Brain microvascular endothelial cell (primary cell): ENCODE results near the gene CLCF1.
A peak's percentile ranks its signal among the peaks of the same experiment; 100 is the strongest.

ENCODE experiments used
- DNase-seq: peaks from one replicate; pipeline ENCODE4 v3.0.0-alpha.2; 2020
- H3K27ac ChIP-seq: fragments of 250-450 bp; sonication (Bioruptor Pico); 2 replicates; pipeline ENCODE4 v1.5.1; 2020; ENCODE audit warnings: mild to moderate bottlenecking, moderate library complexity
- H3K27me3 ChIP-seq: fragments of 250-450 bp; sonication (Bioruptor Pico); replicated peaks from 2 replicates; pipeline ENCODE4 v1.5.1; 2020; ENCODE audit warnings: mild to moderate bottlenecking
- H3K36me3 ChIP-seq: fragments of 250-450 bp; sonication (Bioruptor Pico); replicated peaks from 2 replicates; pipeline ENCODE4 v1.5.1; 2020; ENCODE audit warnings: mild to moderate bottlenecking
- H3K4me3 ChIP-seq: 2 replicates; pipeline ENCODE4 v1.5.1; 2011; ENCODE audit warnings: low read depth, mild to moderate bottlenecking, control low read depth, low read length, moderate library complexity
- in situ Hi-C: cut with HindIII; loops from 2 replicates; pipeline ENCODE4 v1.10.0; 2017; ENCODE audit warnings: low sequenced_read_pairs, low pct_ligation_motif_present
- TF ChIP-seq, protein P1 (sequence below): IDR thresholded peaks from 2 replicates; pipeline ENCODE4 v1.5.1; 2011; ENCODE audit warnings: low read depth, mild to moderate bottlenecking, moderate library complexity, low read length, control low read depth, inconsistent platforms; ENCODE audit errors: missing control alignments

Gene CLCF1

DNA sequence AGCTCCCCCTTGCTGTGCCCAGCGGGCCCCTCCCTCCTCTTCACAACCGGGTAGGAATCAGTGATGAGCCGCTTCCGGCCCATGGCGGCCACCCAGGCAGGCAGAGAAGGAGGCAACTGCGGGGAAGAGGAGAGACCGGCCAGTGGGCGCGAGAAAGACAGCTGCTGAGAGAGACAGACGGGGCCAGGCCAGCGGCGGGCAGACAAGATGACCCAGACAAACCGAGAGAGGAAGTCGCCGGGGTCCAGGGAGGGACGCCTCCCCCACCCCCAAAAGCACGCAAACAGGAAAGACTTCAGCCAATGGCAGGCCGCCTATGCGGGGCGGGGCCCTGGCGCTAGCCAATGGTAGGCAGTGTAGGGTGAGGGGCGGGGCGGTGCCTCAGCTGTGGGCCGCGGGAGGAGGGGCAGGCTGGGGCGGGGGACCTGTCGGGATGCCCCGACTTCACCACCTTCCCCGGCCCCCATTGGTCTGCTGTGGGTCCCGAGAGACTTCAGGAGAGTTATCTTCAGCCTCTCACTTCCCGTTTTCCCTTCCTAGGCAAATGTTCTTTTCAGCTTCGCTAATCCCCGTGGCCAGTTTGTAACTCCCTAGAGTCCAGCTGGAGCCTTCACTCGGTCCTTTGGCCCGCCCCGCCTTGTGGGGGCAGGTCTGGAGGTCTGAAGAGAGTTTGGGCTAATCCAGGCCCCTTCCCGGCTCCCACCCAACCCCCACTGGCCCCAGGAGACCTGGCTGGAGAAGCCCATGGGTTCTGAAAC is 19.9 kb downstream of the CLCF1 start, which contains the start of gene POLD4:
POLD4 (minus strand) TSS at position 230 of the 758 bp plus-strand sequence; CDS start at position 83, 147 bp downstream.
- Histone ChIP-seq H3K27ac (peak within 1 kb of the TSS; percentile 97), H3K36me3 (no peaks in the 10 kb centered on the region), H3K27me3 (no peaks in the 10 kb centered on the region), H3K4me3 (peak within 1 kb of the TSS; percentile 75)
- peak; percentile 97 for DNase-seq
- in situ Hi-C loops: no loop called here
- TF ChIP-seq, protein P1, sequence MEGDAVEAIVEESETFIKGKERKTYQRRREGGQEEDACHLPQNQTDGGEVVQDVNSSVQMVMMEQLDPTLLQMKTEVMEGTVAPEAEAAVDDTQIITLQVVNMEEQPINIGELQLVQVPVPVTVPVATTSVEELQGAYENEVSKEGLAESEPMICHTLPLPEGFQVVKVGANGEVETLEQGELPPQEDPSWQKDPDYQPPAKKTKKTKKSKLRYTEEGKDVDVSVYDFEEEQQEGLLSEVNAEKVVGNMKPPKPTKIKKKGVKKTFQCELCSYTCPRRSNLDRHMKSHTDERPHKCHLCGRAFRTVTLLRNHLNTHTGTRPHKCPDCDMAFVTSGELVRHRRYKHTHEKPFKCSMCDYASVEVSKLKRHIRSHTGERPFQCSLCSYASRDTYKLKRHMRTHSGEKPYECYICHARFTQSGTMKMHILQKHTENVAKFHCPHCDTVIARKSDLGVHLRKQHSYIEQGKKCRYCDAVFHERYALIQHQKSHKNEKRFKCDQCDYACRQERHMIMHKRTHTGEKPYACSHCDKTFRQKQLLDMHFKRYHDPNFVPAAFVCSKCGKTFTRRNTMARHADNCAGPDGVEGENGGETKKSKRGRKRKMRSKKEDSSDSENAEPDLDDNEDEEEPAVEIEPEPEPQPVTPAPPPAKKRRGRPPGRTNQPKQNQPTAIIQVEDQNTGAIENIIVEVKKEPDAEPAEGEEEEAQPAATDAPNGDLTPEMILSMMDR: no peak

DNA sequence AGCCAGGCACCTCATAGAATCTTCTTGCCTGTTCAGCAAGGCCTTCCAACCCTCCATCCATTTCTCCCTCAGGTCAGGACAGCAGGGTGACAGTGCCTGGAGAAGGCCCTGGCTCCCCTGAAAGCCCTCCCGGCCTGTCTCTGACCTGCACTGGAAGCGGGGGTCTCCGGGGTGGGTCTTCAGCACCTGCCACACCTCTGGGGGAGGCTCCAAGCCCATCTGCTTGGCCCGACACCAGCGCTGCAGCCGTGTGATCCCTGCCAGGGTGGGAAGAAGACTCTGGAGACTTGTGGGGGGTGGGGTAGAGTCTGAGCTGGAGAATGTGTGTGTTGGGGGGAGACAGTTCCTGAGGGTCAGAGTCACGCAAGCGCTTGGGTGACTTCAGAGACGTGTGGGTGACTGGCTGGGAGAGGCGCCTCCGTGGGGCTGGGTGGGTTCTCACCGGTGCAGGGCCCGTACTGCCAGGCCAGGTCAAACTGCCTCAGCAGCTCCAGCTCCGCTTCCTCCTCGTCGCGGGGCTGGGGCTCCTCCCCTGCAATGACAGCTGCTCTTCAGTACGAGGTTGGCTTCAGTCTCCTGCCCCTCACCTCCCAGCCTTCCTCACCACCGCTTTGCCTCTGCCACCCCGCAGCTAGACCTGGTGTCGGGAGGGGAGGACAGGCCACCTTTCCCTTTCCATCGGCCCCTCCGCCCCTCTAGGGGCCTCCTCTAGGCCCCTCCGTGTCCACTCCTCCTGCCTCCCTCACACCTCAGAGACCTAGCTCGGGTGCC is 20.7 kb downstream of the CLCF1 start:
- TF ChIP-seq, protein P1: no peak
- no peaks in the 10 kb centered on the region for H3K27me3 ChIP-seq
- peak overlapping the region; percentile 75 for H3K4me3 ChIP-seq
- no peak for DNase-seq
- peak overlapping the region; percentile 97 for H3K27ac ChIP-seq
- in situ Hi-C loops: no loop called here
- no peaks in the 10 kb centered on the region for H3K36me3 ChIP-seq

DNA sequence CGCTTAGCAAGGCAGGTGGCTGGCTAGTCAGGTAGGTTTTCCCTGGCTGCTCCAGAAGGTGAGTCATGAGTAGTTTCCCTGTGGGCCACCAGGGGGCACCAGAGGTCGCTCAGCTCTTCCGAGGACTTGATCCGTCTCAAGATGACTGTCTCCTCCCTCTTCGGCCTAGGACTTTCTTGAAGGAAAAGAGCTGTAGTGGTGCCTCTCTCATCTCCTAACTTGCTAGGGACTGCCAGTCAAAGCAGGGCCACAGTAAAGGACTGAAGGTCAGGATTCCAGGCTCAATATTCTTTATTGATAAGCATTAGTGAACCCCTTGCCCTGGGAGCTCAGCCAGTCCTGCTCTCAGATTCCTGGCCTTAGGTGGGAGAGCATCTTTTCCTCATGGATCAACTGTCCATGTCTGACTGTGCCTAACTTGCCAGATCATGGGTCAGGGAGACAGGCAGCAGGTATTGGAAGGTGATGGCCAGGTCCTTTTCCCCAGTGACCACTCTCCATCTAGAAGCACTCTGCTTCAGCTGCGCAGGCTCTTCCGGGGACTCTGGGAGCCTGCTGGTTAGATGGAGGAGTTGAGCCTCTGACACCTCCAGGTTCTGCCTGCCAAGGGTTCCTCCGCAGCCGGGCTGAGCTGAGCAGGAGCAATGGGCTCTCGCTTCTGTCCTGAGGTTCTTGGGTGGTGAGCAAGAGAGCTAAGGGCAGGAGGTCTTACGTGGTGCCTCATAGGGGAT is 22.0 kb downstream of the CLCF1 start:
- no peaks in the 10 kb centered on the region for H3K27me3 ChIP-seq
- no peaks in the 10 kb centered on the region for H3K36me3 ChIP-seq
- no peak overlapping the region for H3K4me3 ChIP-seq
- in situ Hi-C loops: no loop called here
- peak overlapping the region; percentile 2 for H3K27ac ChIP-seq
- TF ChIP-seq, protein P1: peak; percentile 93
- no peak for DNase-seq

DNA sequence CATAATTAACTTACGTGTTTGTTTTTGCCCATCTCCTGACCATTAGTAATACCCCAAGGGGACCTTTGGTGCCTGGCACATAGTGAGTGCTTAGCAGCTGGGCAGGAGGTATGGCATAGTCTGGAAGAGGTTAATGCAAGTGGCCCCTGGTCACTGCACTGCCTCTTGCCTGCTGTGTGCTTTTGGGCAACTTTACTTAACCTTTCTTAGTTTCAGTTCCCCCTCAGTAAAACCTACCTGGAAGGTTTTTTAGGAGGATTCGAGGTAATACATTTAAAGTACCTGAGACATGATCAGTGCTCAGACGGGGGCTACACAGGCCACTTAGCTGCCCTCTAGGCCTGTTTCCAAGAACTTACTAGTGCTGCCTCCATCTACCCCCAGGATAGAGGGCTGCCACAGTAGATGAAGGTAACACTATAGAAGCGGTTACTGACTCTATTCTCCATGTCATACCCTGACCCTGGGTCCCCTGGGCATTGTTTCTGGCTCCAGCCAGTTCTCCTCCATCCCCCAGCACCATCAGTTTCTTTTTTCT is 23.4 kb downstream of the CLCF1 start:
- in situ Hi-C loops: no loop called here
- H3K27ac ChIP-seq: no peak overlapping the region
- H3K36me3 ChIP-seq: no peaks in the 10 kb centered on the region
- TF ChIP-seq, protein P1: no peak
- DNase-seq: no peak
- H3K4me3 ChIP-seq: no peak overlapping the region
- H3K27me3 ChIP-seq: no peaks in the 10 kb centered on the region

DNA sequence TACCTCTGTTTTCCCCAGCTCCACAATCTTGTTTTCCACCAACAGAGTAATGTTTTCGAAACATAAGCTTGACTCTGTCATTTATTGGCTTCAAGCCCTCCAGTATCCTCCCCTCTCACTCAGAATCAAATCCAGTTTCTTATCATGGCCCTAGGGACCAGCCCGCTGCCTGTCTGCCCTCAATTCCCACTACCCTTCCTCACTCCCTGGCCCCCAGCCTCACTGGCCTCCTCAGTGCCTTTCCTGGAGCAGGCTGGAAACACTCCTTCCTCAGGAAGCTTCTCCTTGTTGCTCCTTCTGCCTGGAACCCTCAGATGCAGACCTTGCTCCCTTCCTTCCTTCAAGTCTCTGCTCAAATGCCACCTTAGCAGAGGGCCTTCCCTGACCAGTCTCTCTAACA is 23.9 kb downstream of the CLCF1 start:
- TF ChIP-seq, protein P1: no peak
- no peak for DNase-seq
- Histone ChIP-seq H3K4me3 (no peak overlapping the region), H3K27me3 (no peaks in the 10 kb centered on the region), H3K36me3 (no peaks in the 10 kb centered on the region), H3K27ac (no peak overlapping the region)
- in situ Hi-C loops: no loop called here
